Measurements from ENCODE around the gene ARSB. TPM values are rescaled to one million over a fixed set of nuclear protein-coding genes. Genes with fewer than 3 reads are reported as not detected.

ARSB gene
- total and polyA plus RNA-seq, 12 donors = 1.9 to 24.5 (median 14.5) TPM

- Histone ChIP-seq H3K36me3 (replicated peaks in 1 of 2) (no peaks in the 10 kb centered on the region), H3K9me3 (replicated peaks in 1 of 3) (no peaks in the 10 kb centered on the region), H3K27me3 (no peaks in the 10 kb centered on the region), H3K4me1 (replicated peaks in 1 of 2) (no peaks in the 10 kb centered on the region), H3K4me3 (no peak overlapping the region), H3K27ac (no peak overlapping the region)
- DNase-seq = peak in 1 of 7 donors; percentile 26
- intact Hi-C loops (cut with DNase I) = no loop called here
- TF ChIP-seq, protein P1, sequence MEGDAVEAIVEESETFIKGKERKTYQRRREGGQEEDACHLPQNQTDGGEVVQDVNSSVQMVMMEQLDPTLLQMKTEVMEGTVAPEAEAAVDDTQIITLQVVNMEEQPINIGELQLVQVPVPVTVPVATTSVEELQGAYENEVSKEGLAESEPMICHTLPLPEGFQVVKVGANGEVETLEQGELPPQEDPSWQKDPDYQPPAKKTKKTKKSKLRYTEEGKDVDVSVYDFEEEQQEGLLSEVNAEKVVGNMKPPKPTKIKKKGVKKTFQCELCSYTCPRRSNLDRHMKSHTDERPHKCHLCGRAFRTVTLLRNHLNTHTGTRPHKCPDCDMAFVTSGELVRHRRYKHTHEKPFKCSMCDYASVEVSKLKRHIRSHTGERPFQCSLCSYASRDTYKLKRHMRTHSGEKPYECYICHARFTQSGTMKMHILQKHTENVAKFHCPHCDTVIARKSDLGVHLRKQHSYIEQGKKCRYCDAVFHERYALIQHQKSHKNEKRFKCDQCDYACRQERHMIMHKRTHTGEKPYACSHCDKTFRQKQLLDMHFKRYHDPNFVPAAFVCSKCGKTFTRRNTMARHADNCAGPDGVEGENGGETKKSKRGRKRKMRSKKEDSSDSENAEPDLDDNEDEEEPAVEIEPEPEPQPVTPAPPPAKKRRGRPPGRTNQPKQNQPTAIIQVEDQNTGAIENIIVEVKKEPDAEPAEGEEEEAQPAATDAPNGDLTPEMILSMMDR (IDR thresholded peaks at IDR 0.05) = peak in 2 of 6 experiments; percentile 22 to 30
- TF ChIP-seq POLR2A (IDR thresholded peaks at IDR 0.05) = no peak
- 83 to 98% (median 93%) methylated on average over 2 of the region's 2 CpGs for WGBS, 4 donors
Measured at GRCh38 chr5:78920604-78921003, 64.5 kb downstream of the ARSB start.

- intact Hi-C loops (cut with DNase I) = no loop called here
- TF ChIP-seq, protein P1 (IDR thresholded peaks at IDR 0.05) = no peak
- no peak for TF ChIP-seq POLR2A (IDR thresholded peaks at IDR 0.05)
- DNase-seq = no peak
- no peaks in the 10 kb centered on the region for H3K9me3 ChIP-seq (replicated peaks in 1 of 3)
- no peaks in the 10 kb centered on the region for H3K36me3 ChIP-seq (replicated peaks in 1 of 2)
- H3K4me1 ChIP-seq (replicated peaks in 1 of 2) = no peaks in the 10 kb centered on the region
- no peak overlapping the region for H3K27ac ChIP-seq
- H3K4me3 ChIP-seq = no peak overlapping the region
- 79 to 100% (median 92%) methylated on average over 1 of the region's 1 CpG for WGBS, 4 donors
- no peaks in the 10 kb centered on the region for H3K27me3 ChIP-seq
Measured at GRCh38 chr5:78919796-78920195, 65.3 kb downstream of the ARSB start.

DNA sequence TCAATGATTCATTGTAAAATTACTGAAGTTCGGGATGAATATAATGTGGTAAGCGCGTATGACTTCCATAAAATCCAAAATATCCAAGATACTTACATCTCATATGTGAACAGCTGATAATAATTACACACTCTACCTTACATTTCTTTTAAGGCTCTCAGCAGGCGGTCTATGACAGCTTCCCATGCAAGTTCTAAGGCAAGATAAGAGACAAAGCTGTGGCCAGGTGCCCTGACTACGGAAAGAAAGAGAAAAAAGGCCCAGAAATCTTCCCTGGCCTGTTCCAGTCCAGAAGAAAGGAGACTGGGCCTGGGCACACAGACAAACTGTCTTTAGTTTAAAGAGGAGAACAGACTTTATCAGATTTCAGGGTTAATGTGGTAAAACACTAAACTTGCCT lies 69.1 kb downstream of the ARSB start:
- Histone ChIP-seq H3K27me3 (no peaks in the 10 kb centered on the region), H3K4me1 (replicated peaks in 1 of 2) (no peaks in the 10 kb centered on the region), H3K4me3 (no peak overlapping the region), H3K9me3 (replicated peaks in 1 of 3) (no peaks in the 10 kb centered on the region), H3K36me3 (replicated peaks in 1 of 2) (no peaks in the 10 kb centered on the region), H3K27ac (no peak overlapping the region)
- intact Hi-C loops (cut with DNase I) = no loop called here
- DNase-seq = no peak
- TF ChIP-seq, protein P1 (IDR thresholded peaks at IDR 0.05) = no peak
- TF ChIP-seq POLR2A (IDR thresholded peaks at IDR 0.05) = no peak
- WGBS, 4 donors = 73 to 77% (median 76%) methylated on average over 5 of the region's 5 CpGs

DNA sequence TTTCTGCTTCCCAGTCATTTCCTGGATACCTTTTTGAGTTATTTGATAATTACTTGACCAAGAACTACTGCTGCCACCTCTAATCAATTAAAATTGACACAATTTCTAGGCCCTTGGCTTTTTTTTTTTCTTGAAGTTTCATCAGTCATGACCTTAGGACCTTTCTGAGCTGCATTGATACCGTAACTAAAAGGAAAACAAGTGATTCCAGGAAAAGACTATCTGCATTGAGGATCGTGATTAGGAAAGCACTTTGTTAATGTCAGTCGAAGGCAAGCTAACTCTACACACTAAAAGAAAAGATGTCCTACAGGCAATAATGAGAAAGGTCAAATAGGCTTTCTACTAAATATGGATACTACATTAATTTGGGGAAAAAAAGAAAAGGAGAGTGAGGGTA lies 69.9 kb downstream of the ARSB start:
- Histone ChIP-seq H3K9me3 (replicated peaks in 1 of 3) (no peaks in the 10 kb centered on the region), H3K27ac (no peak overlapping the region), H3K27me3 (no peaks in the 10 kb centered on the region), H3K4me3 (no peak overlapping the region), H3K36me3 (replicated peaks in 1 of 2) (no peaks in the 10 kb centered on the region), H3K4me1 (replicated peaks in 1 of 2) (no peaks in the 10 kb centered on the region)
- WGBS, 4 donors = 63 to 71% (median 65%) methylated on average over 3 of the region's 3 CpGs
- intact Hi-C loops (cut with DNase I) = no loop called here
- TF ChIP-seq, protein P1 (IDR thresholded peaks at IDR 0.05) = no peak
- no peak for TF ChIP-seq POLR2A (IDR thresholded peaks at IDR 0.05)
- no peak for DNase-seq
